ENCODE results near the gene SUPT5H. TPM values are rescaled to one million over a fixed set of nuclear protein-coding genes. Genes with fewer than 3 reads are reported as not detected.

The SUPT5H gene
- total and polyA plus RNA-seq, 10 of the 15 experiments (the other 5 are each of a cell fraction or from before 2014, with no cell fraction given), result 27.2 to 194 (median 83.6) TPM

GRCh38 chr19:39427707-39428106 lies 17.7 kb upstream of the SUPT5H start:
- DNase-seq (ENCODE audit: low read depth, low spot score) (no peak), ATAC-seq (no peak), FAIRE-seq (no peak)
- no peak overlapping the region for H3K4me2 ChIP-seq (ENCODE audit: control insufficient read depth, insufficient read depth)
- H3K9me3 ChIP-seq (replicated peaks; ENCODE audit: control insufficient read depth, insufficient read depth, low read length), result no peaks in the 10 kb centered on the region
- no peak overlapping the region for H3K4me3 ChIP-seq
- H3K27ac ChIP-seq (ENCODE audit: control insufficient read depth, insufficient read depth), result no peak overlapping the region
- ChIA-PET SMC1A (ENCODE audit: uncharacterized antibody, unreplicated experiment) (interaction anchor here (1.2 to 1.6 kb wide), 2 partner anchors 9 to 12 kb away, joined by 3 to 5 read pairs; no protein-coding TSS in a partner anchor), RAD21 (ENCODE audit: unreplicated experiment) (interaction anchor here (1.4 kb wide), 1 partner anchor 8 kb away, joined by 3 read pairs; the partner anchor contains the start of gene RPS16), POLR2A (interaction anchor here (0.5 to 2.9 kb wide), 4 partner anchors 8 to 368 kb away, joined by 3 to 13 read pairs (median 5); partner anchors contain the start of gene RPS16), CTCF (interaction anchor here (0.8 to 2.2 kb wide), 4 partner anchors 8 to 244 kb away, joined by 3 to 9 read pairs (median 4); partner anchors contain the start of genes PLEKHG2 and RPS16)
- in situ Hi-C loops (cut with MboI) (no loop called here), intact Hi-C loops (cut with micrococcal nuclease; ENCODE audit: unreplicated experiment) (no loop called here)
- peaks cover 3% of the 10 kb centered on the region for H3K79me2 ChIP-seq (ENCODE audit: control insufficient read depth, insufficient read depth, low read length)
- no peaks in the 10 kb centered on the region; the same call in 1 of the 2 replicates for H4K20me1 ChIP-seq (ENCODE audit: control insufficient read depth, insufficient read depth)
- WGBS (ENCODE audit: insufficient coverage, insufficient replicate concordance, low lambda C conversion rate, missing lambda C conversion rate), result 93% methylated on average over 11 of the region's 11 CpGs
- TF ChIP-seq NRF1 (conservative IDR thresholded peaks at IDR 0.05; ENCODE audit: low read depth, low read length) (no peak), EP300 (IDR thresholded peaks at IDR 0.05; ENCODE audit: borderline replicate concordance in 1 of 2, control insufficient read depth in 1 of 2, low read depth in 2 of 2, low read length in 2 of 2) (no peak), MYB (IDR thresholded peaks at IDR 0.05; ENCODE audit: borderline replicate concordance, low read depth, low read length) (no peak), CREM (IDR thresholded peaks at IDR 0.05; ENCODE audit: low read depth) (no peak), BACH1 (IDR thresholded peaks at IDR 0.05; ENCODE audit: borderline replicate concordance) (no peak)
- peaks cover 7 to 15% of the 10 kb centered on the region in 2 experiments; a peak in 3 of 4 replicates for H3K36me3 ChIP-seq (ENCODE audit: control insufficient read depth in 2 of 2, insufficient read depth in 2 of 2, low read length in 1 of 2)
- no TSS peak for BruUV-seq (replicated peaks)
- H3K27me3 ChIP-seq (replicated peaks in 1 of 2; ENCODE audit: control insufficient read depth in 2 of 2, insufficient read depth in 2 of 2, low read length in 1 of 2), result no peaks in the 10 kb centered on the region
- H3K9ac ChIP-seq (ENCODE audit: control insufficient read depth, insufficient read depth, low read length), result no peak overlapping the region
- H3K4me1 ChIP-seq (ENCODE audit: control insufficient read depth, insufficient read depth, low read length), result peaks cover 18% of the 10 kb centered on the region
- H2AFZ ChIP-seq (ENCODE audit: control insufficient read depth, low read depth, low read length), result no peak overlapping the region

Data from GM12878 (cell line).